KOPT-K1 (cell line): ENCODE data around the gene SLC12A1.

Experiments
- H3K27ac ChIP-seq: fragments of 200-600 bp; sonication (generic); 2 replicates; pipeline ENCODE4 v1.5.1; 2016; ENCODE audit warnings: antibody characterized with exemption, mild to moderate bottlenecking, low read depth, low read length; ENCODE audit not compliant: poor library complexity, severe bottlenecking
- H3K36me3 ChIP-seq: fragments of 200-600 bp; sonication (generic); 2 replicates; pipeline ENCODE4 v1.5.1; 2017; ENCODE audit warnings: antibody characterized with exemption, mild to moderate bottlenecking, low read length, moderate library complexity; ENCODE audit not compliant: insufficient read depth
- H3K9me3 ChIP-seq: fragments of 200-600 bp; sonication (generic); 2 replicates; pipeline ENCODE4 v1.5.1; 2017; ENCODE audit warnings: antibody characterized with exemption, low read length, mild to moderate bottlenecking; ENCODE audit not compliant: insufficient read depth, poor library complexity, severe bottlenecking

The SLC12A1 gene

GRCh38 chr15:48337607-48338006 is 131.5 kb downstream of the SLC12A1 start:
- Histone ChIP-seq H3K9me3 (no peaks in the 10 kb centered on the region), H3K27ac (no peak overlapping the region), H3K36me3 (peaks cover 90% of the 10 kb centered on the region)

- no peak overlapping the region for H3K27ac ChIP-seq
- H3K36me3 ChIP-seq: peaks cover 93% of the 10 kb centered on the region
- no peaks in the 10 kb centered on the region for H3K9me3 ChIP-seq
Observed at GRCh38 chr15:48340111-48340510, 134.0 kb downstream of the SLC12A1 start.

GRCh38 chr15:48343865-48344264 is 137.8 kb downstream of the SLC12A1 start:
- peaks cover 66% of the 10 kb centered on the region for H3K36me3 ChIP-seq
- no peaks in the 10 kb centered on the region for H3K9me3 ChIP-seq
- H3K27ac ChIP-seq: no peak overlapping the region

- H3K36me3 ChIP-seq: peaks cover 51% of the 10 kb centered on the region
- no peaks in the 10 kb centered on the region for H3K9me3 ChIP-seq
- no peak overlapping the region for H3K27ac ChIP-seq
Observed at GRCh38 chr15:48345516-48345915, 139.4 kb downstream of the SLC12A1 start.

GRCh38 chr15:48352474-48353072 is 146.5 kb downstream of the SLC12A1 start:
- no peak overlapping the region for H3K27ac ChIP-seq
- no peaks in the 10 kb centered on the region for H3K9me3 ChIP-seq
- H3K36me3 ChIP-seq: no peaks in the 10 kb centered on the region; the same call in 1 of the 2 replicates
